ENCODE results near the gene STXBP1.

DNA sequence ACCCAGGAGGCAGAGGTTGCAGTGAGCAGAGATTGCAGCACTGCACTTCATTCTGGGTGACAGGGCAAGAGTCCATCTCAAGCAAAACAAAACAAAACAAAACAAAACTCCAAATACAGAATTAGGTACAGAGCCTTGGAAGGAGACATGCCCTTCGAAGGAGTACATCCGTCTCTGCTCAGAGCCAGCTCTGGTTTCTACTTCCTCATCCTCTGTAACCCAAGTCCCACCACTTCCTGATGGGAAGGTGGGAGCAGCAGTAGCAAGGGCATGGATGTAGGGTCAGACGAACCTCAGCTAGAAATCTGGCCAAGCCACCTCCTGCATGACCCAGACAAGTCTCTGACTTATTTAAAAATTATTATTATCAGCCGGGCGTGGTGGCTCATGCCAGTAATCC lies 16.5 kb upstream of the STXBP1 start:
- TF ChIP-seq, protein P1, sequence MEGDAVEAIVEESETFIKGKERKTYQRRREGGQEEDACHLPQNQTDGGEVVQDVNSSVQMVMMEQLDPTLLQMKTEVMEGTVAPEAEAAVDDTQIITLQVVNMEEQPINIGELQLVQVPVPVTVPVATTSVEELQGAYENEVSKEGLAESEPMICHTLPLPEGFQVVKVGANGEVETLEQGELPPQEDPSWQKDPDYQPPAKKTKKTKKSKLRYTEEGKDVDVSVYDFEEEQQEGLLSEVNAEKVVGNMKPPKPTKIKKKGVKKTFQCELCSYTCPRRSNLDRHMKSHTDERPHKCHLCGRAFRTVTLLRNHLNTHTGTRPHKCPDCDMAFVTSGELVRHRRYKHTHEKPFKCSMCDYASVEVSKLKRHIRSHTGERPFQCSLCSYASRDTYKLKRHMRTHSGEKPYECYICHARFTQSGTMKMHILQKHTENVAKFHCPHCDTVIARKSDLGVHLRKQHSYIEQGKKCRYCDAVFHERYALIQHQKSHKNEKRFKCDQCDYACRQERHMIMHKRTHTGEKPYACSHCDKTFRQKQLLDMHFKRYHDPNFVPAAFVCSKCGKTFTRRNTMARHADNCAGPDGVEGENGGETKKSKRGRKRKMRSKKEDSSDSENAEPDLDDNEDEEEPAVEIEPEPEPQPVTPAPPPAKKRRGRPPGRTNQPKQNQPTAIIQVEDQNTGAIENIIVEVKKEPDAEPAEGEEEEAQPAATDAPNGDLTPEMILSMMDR (IDR thresholded peaks at IDR 0.05; ENCODE audit: borderline replicate concordance, extremely low read depth, low read length, poor library complexity, severe bottlenecking) = no peak
- no peak for TF ChIP-seq EZH2 (IDR thresholded peaks at IDR 0.05; ENCODE audit: borderline replicate concordance, low read depth, low read length, severe bottlenecking)

All from DND-41 (cell line).